H1 (cell line): ENCODE results near the gene ADCY2. TPM values are rescaled to one million over a fixed set of nuclear protein-coding genes. Genes with fewer than 3 reads are reported as not detected.

Experiments used
- CTCF ChIA-PET: fragments of 300-600 bp; sonication (Branson Sonifier 250); formaldehyde crosslinking; loops from one replicate; lab custom pipeline; 2021; ENCODE audit not compliant: partially characterized antibody; lab: Charles Lee
- POLR2A ChIA-PET: fragments of 300-600 bp; sonication (Branson Sonifier 250); formaldehyde crosslinking; loops from one replicate; lab custom pipeline; 2021; ENCODE audit warnings: inconsistent platforms; ENCODE audit not compliant: partially characterized antibody; lab: Charles Lee
- DNase-seq, 2 experiments: peaks; one replicate each; pipeline versions ENCODE4 v3.0.0 to v3.0.0-alpha.2; 2010 to 2022; ENCODE audit warnings: low spot score in 2 of 2, low read depth in 1 of 2, mixed read lengths in 1 of 2
- FAIRE-seq: peaks from 2 replicates; lab custom pipeline; 2011; peaks lifted over from hg19 to GRCh38; lab: Jason Lieb, UNC
- H2AFZ ChIP-seq: 2 replicates; pipeline ENCODE4 v1.8.1; 2012; ENCODE audit warnings: low read length, inconsistent platforms
- H2AK5ac ChIP-seq: 2 replicates; pipeline ENCODE4 v1.6.1; 2013; ENCODE audit warnings: low read depth, low read length
- H2BK120ac ChIP-seq: replicated peaks from 2 replicates; pipeline ENCODE3; 2013; ENCODE audit warnings: low read depth, low read length, inconsistent platforms
- H2BK12ac ChIP-seq: 2 replicates; pipeline ENCODE4 v1.6.1; 2013; ENCODE audit warnings: low read depth, low read length
- H2BK15ac ChIP-seq: 2 replicates; pipeline ENCODE4 v1.6.1; 2013; ENCODE audit warnings: low read length
- H2BK20ac ChIP-seq: 2 replicates; pipeline ENCODE4 v1.6.1; 2013; ENCODE audit warnings: low read length
- H2BK5ac ChIP-seq: 2 replicates; pipeline ENCODE4 v1.6.1; 2013; ENCODE audit warnings: low read depth, low read length
- H3K14ac ChIP-seq: 2 replicates; pipeline ENCODE4 v1.6.1; 2013; ENCODE audit warnings: inconsistent platforms; ENCODE audit not compliant: insufficient read length
- H3K18ac ChIP-seq: 2 replicates; pipeline ENCODE4 v1.6.1; 2013; ENCODE audit warnings: low read length; ENCODE audit errors: extremely low read depth
- H3K23ac ChIP-seq: 2 replicates; pipeline ENCODE4 v1.6.1; 2013; ENCODE audit warnings: inconsistent platforms; ENCODE audit not compliant: insufficient read length
- H3K23me2 ChIP-seq: 2 replicates; pipeline ENCODE4 v1.6.1; 2013; ENCODE audit warnings: low read depth, low read length
- H3K27ac ChIP-seq: 2 replicates; pipeline ENCODE4 v1.6.1; 2011; ENCODE audit warnings: low read depth, low read length, inconsistent platforms
- H3K27me3 ChIP-seq, 4 experiments: replicated peaks in 1 of 4; 1 replicate in 1 of 4; 2 replicates in 3 of 4; pipeline versions ENCODE4 v1.6.1 to v1.8.1; 2011 to 2013; ENCODE audit warnings: low read length in 3 of 4, mild to moderate bottlenecking in 3 of 4, inconsistent platforms in 2 of 4, mixed read lengths in 2 of 4, moderate library complexity in 1 of 4; ENCODE audit not compliant: control insufficient read depth in 3 of 4, insufficient read depth in 3 of 4; ENCODE audit errors: extremely low read depth in 1 of 4
- H3K36me3 ChIP-seq, 4 experiments: 2 replicates each; pipeline versions ENCODE4 v1.6.1 to v1.8.1; 2011 to 2013; ENCODE audit warnings: mild to moderate bottlenecking in 4 of 4, low read length in 3 of 4, moderate library complexity in 2 of 4, control low read depth in 1 of 4, inconsistent platforms in 1 of 4; ENCODE audit not compliant: insufficient read depth in 4 of 4, control insufficient read depth in 2 of 4
- H3K4ac ChIP-seq: replicated peaks from 2 replicates; pipeline ENCODE3; 2013; ENCODE audit warnings: low read length, low read depth, mixed read lengths, inconsistent platforms; ENCODE audit not compliant: insufficient read length
- H3K4me1 ChIP-seq, 4 experiments: replicated peaks in 1 of 4; 1 replicate in 1 of 4; 2 replicates in 3 of 4; pipeline versions ENCODE4 v1.6.1 to v1.8.1; 2011 to 2013; ENCODE audit warnings: low read length in 3 of 4, inconsistent platforms in 2 of 4, mixed read lengths in 1 of 4; ENCODE audit not compliant: insufficient read depth in 4 of 4, control insufficient read depth in 3 of 4
- H3K4me2 ChIP-seq, 2 experiments: 2 replicates each; pipeline versions ENCODE4 v1.6.1 to v1.8.1; 2011 to 2013; ENCODE audit warnings: low read depth in 2 of 2, low read length in 2 of 2, control low read depth in 1 of 2, inconsistent platforms in 1 of 2, mild to moderate bottlenecking in 1 of 2; ENCODE audit not compliant: insufficient read depth in 1 of 2
- H3K4me3 ChIP-seq, 4 experiments: fragments of 200-600, 300-600 bp in 1 of 4; sonication (generic), shearing (Covaris generic), sonication (Bioruptor Twin) in 1 of 4; 2 replicates each; pipeline versions ENCODE4 v1.5.1 to v1.8.1; 2011 to 2016; ENCODE audit warnings: low read length in 4 of 4, low read depth in 3 of 4, control low read depth in 2 of 4, inconsistent platforms in 2 of 4, mild to moderate bottlenecking in 2 of 4, mixed read lengths in 1 of 4, moderate library complexity in 1 of 4; ENCODE audit not compliant: insufficient read depth in 2 of 4; ENCODE audit errors: extremely low read depth in 1 of 4
- H3K56ac ChIP-seq: replicated peaks from 2 replicates; pipeline ENCODE3; 2013; ENCODE audit warnings: low read depth, mild to moderate bottlenecking, mixed read lengths, low read length, inconsistent platforms; ENCODE audit not compliant: insufficient read length
- H3K79me1 ChIP-seq: 2 replicates; pipeline ENCODE4 v1.6.1; 2013; ENCODE audit warnings: low read depth, low read length, control low read depth
- H3K79me2 ChIP-seq, 2 experiments: 2 replicates each; pipeline versions ENCODE4 v1.6.1 to v1.8.1; 2012 to 2013; ENCODE audit warnings: low read length in 2 of 2, mild to moderate bottlenecking in 2 of 2, inconsistent platforms in 1 of 2; ENCODE audit not compliant: insufficient read depth in 2 of 2, control insufficient read depth in 1 of 2
- H3K9ac ChIP-seq, 4 experiments: replicated peaks in 1 of 4; 1 replicate in 1 of 4; 2 replicates in 3 of 4; pipeline versions ENCODE4 v1.6.1 to v1.8.1; 2011 to 2013; ENCODE audit warnings: low read depth in 3 of 4, low read length in 3 of 4, control low read depth in 2 of 4, mild to moderate bottlenecking in 2 of 4, moderate library complexity in 2 of 4, inconsistent platforms in 1 of 4; ENCODE audit errors: extremely low read depth in 1 of 4
- H3K9me3 ChIP-seq, 2 experiments: 2 replicates each; pipeline versions ENCODE4 v1.6.1 to v1.8.1; 2012 to 2013; ENCODE audit warnings: mild to moderate bottlenecking in 2 of 2, moderate library complexity in 2 of 2, control low read depth in 1 of 2, inconsistent platforms in 1 of 2, low read depth in 1 of 2, low read length in 1 of 2, mixed read lengths in 1 of 2; ENCODE audit not compliant: insufficient read depth in 2 of 2
- H4K20me1 ChIP-seq, 2 experiments: replicated peaks in 1 of 2; 2 replicates each; pipeline versions ENCODE3 to v1.8.1; 2011 to 2013; ENCODE audit warnings: inconsistent platforms in 2 of 2, low read length in 2 of 2, mild to moderate bottlenecking in 1 of 2; ENCODE audit not compliant: insufficient read depth in 2 of 2, control insufficient read depth in 1 of 2
- H4K5ac ChIP-seq: 2 replicates; pipeline ENCODE4 v1.6.1; 2013; ENCODE audit warnings: low read length, low read depth, mixed read lengths, inconsistent platforms; ENCODE audit not compliant: insufficient read length
- H4K8ac ChIP-seq: 2 replicates; pipeline ENCODE4 v1.8.0; 2013; ENCODE audit warnings: mild to moderate bottlenecking, moderate library complexity, low read length, inconsistent platforms; ENCODE audit not compliant: insufficient read depth; ENCODE audit errors: extremely low read depth
- H4K91ac ChIP-seq: replicated peaks from 2 replicates; pipeline ENCODE3; 2013; ENCODE audit warnings: low read length, mixed read lengths, inconsistent platforms; ENCODE audit not compliant: insufficient read length
- CHD1 ChIP-seq: IDR thresholded peaks from 2 replicates; pipeline ENCODE4 v1.6.1; 2012; ENCODE audit warnings: low read depth, low read length, improper control_type of control experiment
- CTBP2 ChIP-seq: IDR thresholded peaks from 2 replicates; pipeline ENCODE4 v1.7.0; 2011; ENCODE audit warnings: borderline replicate concordance, mild to moderate bottlenecking, moderate library complexity, mixed read lengths, low read length; ENCODE audit not compliant: insufficient read depth, insufficient read length
- POU5F1 ChIP-seq: IDR thresholded peaks from 2 replicates; pipeline ENCODE4 v1.6.1; 2011; ENCODE audit warnings: low read depth, mild to moderate bottlenecking, low read length, moderate library complexity
- RFX5 ChIP-seq: IDR thresholded peaks from 2 replicates; pipeline ENCODE4 v1.6.1; 2011; ENCODE audit warnings: low read depth, low read length, improper control_type of control experiment, borderline replicate concordance
- RNF2 ChIP-seq: fragments of 200-900, 300-1000 bp; sonication (generic); IDR thresholded peaks from 2 replicates; pipeline ENCODE4 v1.7.1; 2016; ENCODE audit warnings: borderline replicate concordance, low read depth, mild to moderate bottlenecking, antibody characterized with exemption, low read length; ENCODE audit not compliant: poor library complexity, severe bottlenecking; ENCODE audit errors: missing control alignments
- SIX5 ChIP-seq: IDR thresholded peaks from 2 replicates; pipeline ENCODE4 v1.6.1; 2011; ENCODE audit warnings: mild to moderate bottlenecking, low read depth, low read length
- SRF ChIP-seq: IDR thresholded peaks from 2 replicates; pipeline ENCODE4 v1.6.1; 2011; ENCODE audit warnings: mild to moderate bottlenecking, low read depth, low read length, moderate library complexity
- SUZ12 ChIP-seq: fragments of 200-600 bp; sonication (generic); IDR thresholded peaks from 2 replicates; pipeline ENCODE4 v1.6.1; 2012; ENCODE audit warnings: mild to moderate bottlenecking, inconsistent platforms, low read length, moderate library complexity, mixed read lengths
- TBP ChIP-seq: IDR thresholded peaks from 2 replicates; pipeline ENCODE4 v1.6.1; 2011; ENCODE audit warnings: low read depth, low read length, improper control_type of control experiment
- WGBS, 2 experiments: shearing (Covaris generic) in 1 of 2; methylation state at CpG; one replicate each; pipeline versions ENCODE4 v1.1.6 to v1.1.7; 2013 to 2015; ENCODE audit warnings: low lambda C conversion rate in 2 of 2, mixed read lengths in 2 of 2, inconsistent platforms in 1 of 2, low coverage in 1 of 2, missing lambda C conversion rate in 1 of 2; ENCODE audit not compliant: insufficient replicate concordance in 2 of 2, insufficient coverage in 1 of 2, insufficient read length in 1 of 2; ENCODE audit errors: extremely low coverage in 1 of 2, missing lambda C conversion rate in 1 of 2; 5-methylcytosine and 5-hydroxymethylcytosine counted together
- polyA plus RNA-seq, 7 experiments: library from polyadenylated mRNA; depleted of rRNA in 3 of 7; stranded (reverse) in 5 of 7; unstranded in 2 of 7; fragments of >200 nt in 5 of 7; fragments of 200-250 nt in 2 of 7; gene quantifications; 1 replicate in 5 of 7; 2 replicates in 1 of 7; 4 replicates in 1 of 7; pipeline versions ENCODE4 v1.2.1 to v1.2.3, GENCODE V29; 2011 to 2013; ENCODE audit warnings: missing spikeins in 2 of 7, mixed read lengths in 2 of 7
- total RNA-seq: library from RNA; stranded (reverse); fragmentation: NEBNext Ultra II Directional; extraction: Animal tissue kit (Norgen Biotek cat#: 25700); gene quantifications from 2 replicates; pipeline ENCODE4 v1.2.1, GENCODE V29; 2021

Gene ADCY2
- total and polyA plus RNA-seq, 2 of the 8 experiments (the other 6 are each of a cell fraction or from before 2014, with no cell fraction given), result 35.8 to 122 TPM

DNA sequence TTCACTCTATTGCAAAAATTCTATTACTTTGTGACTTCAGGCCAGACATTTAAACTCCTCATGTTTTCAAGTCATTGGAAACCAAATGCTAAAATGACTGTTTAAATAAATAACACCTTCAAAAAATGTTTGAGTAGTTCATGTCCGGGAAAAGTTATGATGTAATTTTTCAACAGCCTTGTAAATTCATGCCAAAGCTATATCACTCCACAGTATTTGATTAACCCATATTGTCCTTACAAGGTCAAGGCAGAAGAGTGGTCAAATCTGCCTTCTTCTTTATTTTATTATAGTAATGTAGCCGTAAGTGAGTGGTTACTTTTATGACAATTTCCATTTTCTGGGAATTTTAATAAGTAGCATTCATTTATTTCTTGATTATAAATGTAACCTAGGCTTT lies 72.8 kb downstream of the ADCY2 start:
- H3K14ac ChIP-seq, result no peak overlapping the region
- no peak overlapping the region for H3K56ac ChIP-seq
- H3K4ac ChIP-seq, result no peak overlapping the region
- H3K4me3 ChIP-seq, result no peak overlapping the region
- H4K5ac ChIP-seq, result no peak overlapping the region
- no peak overlapping the region for H4K91ac ChIP-seq
- no peak overlapping the region for H3K9ac ChIP-seq
- no peak overlapping the region for H2BK20ac ChIP-seq
- H3K36me3 ChIP-seq, result no peaks in the 10 kb centered on the region; a peak in 1 of 8 replicates
- peaks cover 2 to 3% of the 10 kb centered on the region in 2 experiments for H4K20me1 ChIP-seq
- no peaks in the 10 kb centered on the region for H3K23me2 ChIP-seq
- TF ChIP-seq TBP (no peak), SIX5 (no peak), SUZ12 (no peak), CTBP2 (no peak), RFX5 (no peak), POU5F1 (no peak), RNF2 (no peak), CHD1 (no peak), SRF (no peak)
- H2BK120ac ChIP-seq, result no peak overlapping the region
- peaks cover 2 to 24% (median 11%) of the 10 kb centered on the region in 4 experiments; a peak in 6 of 7 replicates for H3K4me1 ChIP-seq
- peaks cover 5% of the 10 kb centered on the region; the same call in 1 of the 2 replicates for H3K79me1 ChIP-seq
- DNase-seq (no peak), FAIRE-seq (no peak)
- H3K27me3 ChIP-seq, result no peaks in the 10 kb centered on the region
- peaks cover 0 to 4% of the 10 kb centered on the region in 2 experiments; a peak in 3 of 4 replicates for H3K9me3 ChIP-seq
- no peak overlapping the region for H3K27ac ChIP-seq
- no peak overlapping the region for H2AFZ ChIP-seq
- POLR2A ChIA-PET, result no interaction called here
- H3K23ac ChIP-seq, result no peak overlapping the region
- CTCF ChIA-PET, result interaction anchor here (0.9 kb wide), 1 partner anchor 260 kb away, joined by 3 read pairs; no protein-coding TSS in a partner anchor
- H3K18ac ChIP-seq, result no peak overlapping the region
- no peak overlapping the region for H2BK15ac ChIP-seq
- no peak overlapping the region for H3K4me2 ChIP-seq
- no peak overlapping the region for H4K8ac ChIP-seq
- peaks cover 0 to 93% of the 10 kb centered on the region in 2 experiments; a peak in 3 of 4 replicates for H3K79me2 ChIP-seq
- no peak overlapping the region for H2AK5ac ChIP-seq
- H2BK12ac ChIP-seq, result no peak overlapping the region
- no peak overlapping the region for H2BK5ac ChIP-seq
- 94% methylated on average over 2 of the region's 2 CpGs; no CpG with 5 or more reads in 1 of the 2 experiments for WGBS, 2 experiments
